Left lobe of liver (tissue), 2 donors: ENCODE results near the gene CASK. TPM values are rescaled to one million over a fixed set of nuclear protein-coding genes. Genes with fewer than 3 reads are reported as not detected.

ENCODE experiments used
- ATAC-seq: fragments of 200-7000 bp; cut with Tn5 transposase; one replicate; pipeline ENCODE4 v1.9.1; 2020; ENCODE audit warnings: mild to moderate bottlenecking, moderate library complexity
- DNase-seq: peaks from one replicate; pipeline ENCODE4 v3.0.0-alpha.2; 2020; ENCODE audit warnings: low spot score
- total RNA-seq: library from RNA; stranded (reverse); gene quantifications from one replicate; pipeline ENCODE4 v1.2.1, GENCODE V29; 2021
- donor health status: DM: no; HTN: no; CAD: no; lungs with moderate emphysema.
- donor health status: DM: no; HTN: yes; CAD: no.

CASK gene
- total RNA-seq, 1 donor from 2014 or later, result 13.8 TPM

DNA sequence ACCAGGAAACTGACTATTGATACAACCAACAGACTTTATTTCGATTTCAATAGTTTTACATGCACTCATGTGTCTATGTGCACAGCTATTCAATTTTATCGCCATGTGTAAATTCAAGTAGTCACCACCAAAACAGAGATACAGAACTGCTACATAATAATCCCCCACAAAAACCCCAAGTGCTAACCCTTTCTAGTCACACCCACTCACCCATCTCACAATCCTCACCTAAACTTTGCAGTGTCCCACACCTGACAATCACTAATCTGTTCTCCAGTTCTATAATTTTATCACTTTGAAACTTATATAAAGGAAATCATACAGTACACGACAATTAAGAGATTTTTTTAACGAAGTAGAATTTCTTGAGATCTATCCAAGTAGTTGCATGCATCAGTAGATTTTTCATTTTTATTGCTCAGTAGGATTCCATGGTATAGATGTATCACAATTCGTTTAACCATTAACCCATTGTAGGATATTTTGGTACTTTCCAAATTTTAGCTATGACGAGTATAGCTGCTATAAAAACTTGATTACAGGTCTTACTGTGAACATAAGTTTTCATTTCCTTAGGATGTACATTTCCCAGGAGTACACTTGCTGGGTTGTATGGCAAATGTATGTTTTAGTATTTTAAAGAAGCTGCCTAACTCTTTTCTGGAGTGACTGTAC lies 85.9 kb downstream of the CASK start:
- ATAC-seq (no peak), DNase-seq (no peak)

DNA sequence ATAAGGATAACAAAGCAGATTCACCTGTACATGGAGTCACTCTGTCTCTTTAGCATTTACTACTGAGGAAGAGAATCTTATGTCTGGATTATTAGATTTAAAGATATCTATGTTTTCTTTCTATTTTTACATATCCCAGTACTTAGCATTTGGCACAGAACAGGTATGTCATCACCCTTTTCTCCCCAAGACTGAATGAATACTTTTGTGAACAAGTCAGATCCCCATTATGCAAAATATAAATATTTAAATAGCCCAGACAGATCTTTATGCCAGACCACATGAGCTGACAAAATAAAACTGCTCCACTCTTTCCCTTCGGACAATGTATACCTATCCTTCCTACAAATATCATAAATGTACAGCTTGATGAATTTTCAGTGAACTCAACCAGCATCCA lies 94.5 kb downstream of the CASK start:
- no peak for ATAC-seq
- DNase-seq, result no peak

DNA sequence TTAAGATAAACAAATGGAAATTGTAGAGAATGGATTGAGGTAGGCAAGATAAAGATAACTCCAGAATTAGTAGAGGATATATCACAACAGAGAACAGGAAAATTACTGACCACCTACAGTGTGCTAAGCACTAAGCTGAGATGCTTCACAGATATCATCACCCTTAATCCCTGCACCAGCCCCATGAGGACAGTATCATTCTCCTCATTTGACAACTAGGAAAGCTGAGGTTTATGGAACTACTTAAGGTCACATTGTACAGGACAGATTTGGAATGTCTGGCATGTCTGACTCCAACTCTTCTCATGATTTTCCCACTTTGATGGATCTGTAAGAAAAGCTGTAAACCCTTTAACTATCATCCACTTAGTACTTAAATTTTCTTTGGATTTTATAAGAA lies 95.5 kb downstream of the CASK start:
- DNase-seq, result no peak
- ATAC-seq, result no peak

DNA sequence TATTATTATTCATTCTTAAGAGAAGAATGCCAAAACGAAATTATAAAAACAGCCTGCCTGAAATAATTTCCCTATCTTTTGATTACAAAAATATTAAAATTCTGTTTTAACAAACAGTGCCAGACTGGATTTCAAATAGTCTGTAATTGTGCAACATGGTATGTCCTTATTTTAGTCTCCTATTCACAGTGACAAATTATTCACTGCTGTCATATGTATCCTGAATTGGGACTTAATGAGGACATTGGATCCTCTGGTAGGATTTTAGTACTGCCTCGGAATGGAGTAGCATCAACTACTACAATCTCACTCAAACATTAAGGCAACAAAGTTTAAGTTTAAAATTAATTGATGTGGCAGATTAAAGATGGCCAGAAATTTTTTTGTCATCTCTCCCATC lies 97.6 kb downstream of the CASK start:
- DNase-seq (no peak), ATAC-seq (no peak)

DNA sequence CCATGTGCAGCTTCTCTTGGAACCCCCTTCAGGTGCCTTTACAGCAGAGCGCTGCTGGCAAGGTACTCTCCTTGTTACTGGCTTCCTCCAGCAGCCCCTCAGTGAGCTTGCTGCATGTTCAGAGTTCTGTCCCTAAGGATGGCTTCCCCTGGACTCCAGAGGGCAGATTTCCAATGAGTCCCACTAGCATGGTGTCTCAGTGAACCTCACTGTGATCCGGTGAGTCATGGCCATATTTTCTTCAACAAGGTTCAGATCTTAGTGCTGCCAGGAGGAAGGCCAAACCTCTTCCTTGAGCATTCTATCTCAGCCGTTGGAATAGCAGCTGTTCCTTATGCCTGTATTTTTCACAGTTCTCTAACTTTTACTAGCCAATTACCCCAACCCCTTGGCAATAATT lies 98.8 kb downstream of the CASK start:
- no peak for DNase-seq

DNA sequence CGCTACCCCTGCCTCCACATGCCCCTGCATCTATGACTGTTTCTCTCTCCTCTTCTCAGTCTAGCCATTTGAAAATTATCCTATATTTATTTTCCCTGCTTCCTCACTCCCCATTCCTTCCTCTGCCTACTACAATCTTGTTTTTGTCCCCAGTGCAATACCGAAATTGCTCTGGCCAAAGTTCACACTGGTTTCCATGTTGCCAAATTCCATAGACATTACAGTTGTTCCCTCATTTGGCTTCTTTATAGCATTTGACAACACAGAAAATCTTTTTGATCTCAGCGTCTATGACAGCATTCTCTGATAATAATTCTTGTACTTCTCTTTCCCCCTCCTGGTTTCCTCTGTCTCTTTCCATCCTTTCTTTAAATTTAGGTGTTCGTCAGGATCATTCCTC lies 100.0 kb downstream of the CASK start:
- peak; percentile 34 for ATAC-seq
- no peak for DNase-seq

More for the DNA sequence above, 98.8 kb downstream of the CASK start:
- ATAC-seq, result no peak

DNA sequence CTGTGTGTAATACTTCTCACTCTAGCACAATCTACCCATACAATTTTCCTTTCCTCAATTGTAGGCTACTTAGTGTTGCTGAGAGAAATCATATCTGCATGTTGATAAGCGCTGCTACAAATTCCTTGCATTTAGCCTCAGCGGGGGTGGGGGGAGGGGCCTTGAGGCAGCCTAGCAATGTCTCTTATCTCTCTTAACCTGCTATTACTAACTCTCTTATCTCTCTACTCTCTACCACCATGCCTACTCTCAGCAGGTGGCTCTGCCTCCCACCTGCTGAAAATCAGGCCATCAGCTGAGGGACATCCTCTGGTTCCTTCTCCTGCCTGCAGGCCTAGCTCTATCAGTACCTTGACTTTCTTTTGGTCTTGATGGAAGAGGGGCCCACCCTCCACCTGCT lies 100.5 kb downstream of the CASK start:
- no peak for ATAC-seq

DNA sequence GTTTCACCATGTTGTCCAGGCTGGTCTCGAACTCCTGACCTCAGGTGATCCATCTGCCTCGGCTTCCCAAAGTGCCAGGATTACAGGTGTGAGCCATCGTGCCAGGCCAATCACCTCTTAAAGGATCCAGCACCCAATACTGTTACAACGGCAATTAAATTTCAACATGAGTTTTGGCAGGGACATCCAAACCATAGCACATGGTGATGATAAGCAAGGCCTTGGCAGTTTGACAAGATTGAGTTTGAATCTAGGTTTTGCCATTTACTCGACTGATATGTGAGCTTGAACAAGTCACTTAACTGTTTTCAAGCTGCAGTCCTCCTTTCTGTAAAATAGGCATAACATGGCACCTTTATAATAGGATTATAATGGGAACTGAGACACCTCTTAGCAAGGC lies 115.3 kb downstream of the CASK start:
- no peak for DNase-seq
- peak; percentile 38 for ATAC-seq

More for the DNA sequence above, 100.5 kb downstream of the CASK start:
- no peak for DNase-seq

DNA sequence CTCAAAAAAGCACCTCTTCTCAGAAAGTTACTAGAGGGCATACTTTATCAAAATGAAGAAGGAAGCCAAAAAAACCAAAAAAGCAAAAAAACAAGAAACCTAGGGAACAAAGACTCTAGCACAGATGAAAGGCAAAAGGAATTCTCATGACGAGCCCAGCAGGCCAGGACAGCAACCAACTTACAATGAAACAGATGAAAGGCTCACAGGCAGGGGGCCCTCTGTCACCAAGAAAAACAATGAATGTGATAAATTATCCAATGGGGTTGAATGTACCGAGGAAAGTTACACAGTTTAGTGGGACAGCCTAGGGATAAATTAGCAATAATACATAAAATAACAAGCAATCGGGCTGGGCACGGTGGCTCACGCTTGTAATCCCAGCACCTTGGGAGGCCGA lies 120.4 kb downstream of the CASK start:
- no peak for ATAC-seq
- DNase-seq, result no peak

DNA sequence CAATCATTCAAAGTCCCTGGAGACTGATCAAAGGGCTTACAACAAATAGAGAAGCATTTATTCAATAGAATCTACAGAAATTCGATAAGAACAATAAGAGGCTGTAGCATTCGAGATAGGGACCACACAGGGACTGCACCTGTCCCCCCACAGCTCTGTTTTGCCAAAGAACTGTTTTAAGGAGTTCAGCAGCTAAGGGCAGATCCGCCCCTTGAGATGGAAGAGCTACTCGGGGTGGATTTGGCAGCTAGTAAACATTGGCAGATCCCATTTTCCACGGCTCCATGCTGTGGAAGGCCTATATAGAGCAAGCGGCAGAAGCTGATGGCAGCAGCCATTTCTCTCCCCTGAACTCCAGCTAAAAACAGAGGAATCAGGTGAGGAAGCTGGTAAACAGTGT lies 123.7 kb downstream of the CASK start:
- no peak for ATAC-seq
- DNase-seq, result no peak

DNA sequence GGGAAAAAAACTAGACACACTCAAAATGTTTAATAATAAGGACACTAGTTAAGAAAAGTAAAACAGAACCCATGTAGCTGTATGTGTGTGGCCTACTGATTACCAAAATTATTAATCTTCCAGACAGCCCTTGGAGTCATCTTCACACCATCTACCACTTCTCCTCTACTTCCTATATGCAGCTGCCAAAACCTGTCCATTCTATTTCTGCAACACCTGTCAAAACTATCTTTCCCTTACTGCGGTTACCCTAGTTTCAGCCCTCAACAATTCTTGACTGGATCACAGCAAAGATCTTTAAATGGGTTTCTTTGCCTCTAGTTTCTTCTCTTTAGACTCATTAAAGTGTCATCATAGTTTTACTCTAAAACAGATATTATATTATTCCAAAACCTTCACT lies 126.8 kb downstream of the CASK start:
- DNase-seq, result no peak
- ATAC-seq, result no peak

DNA sequence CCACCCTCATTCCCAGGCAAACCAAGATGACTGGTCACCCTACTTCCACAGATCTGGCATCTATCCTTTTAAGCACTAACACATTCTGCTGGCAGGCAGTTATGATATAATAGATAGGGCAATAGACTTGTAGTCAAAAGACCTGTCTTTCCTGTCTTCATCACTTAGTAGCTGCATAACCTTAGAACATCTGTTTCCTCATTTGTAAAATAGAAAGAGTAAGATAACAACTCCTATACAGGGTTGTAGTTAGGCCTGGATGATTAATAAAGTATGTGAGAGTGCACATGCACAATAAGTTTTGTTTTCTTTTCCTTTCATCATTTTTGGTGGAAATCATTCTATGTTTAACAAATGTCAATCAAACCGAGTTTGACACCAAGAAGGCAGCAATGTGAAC lies 127.3 kb downstream of the CASK start:
- DNase-seq, result no peak
- no peak for ATAC-seq

DNA sequence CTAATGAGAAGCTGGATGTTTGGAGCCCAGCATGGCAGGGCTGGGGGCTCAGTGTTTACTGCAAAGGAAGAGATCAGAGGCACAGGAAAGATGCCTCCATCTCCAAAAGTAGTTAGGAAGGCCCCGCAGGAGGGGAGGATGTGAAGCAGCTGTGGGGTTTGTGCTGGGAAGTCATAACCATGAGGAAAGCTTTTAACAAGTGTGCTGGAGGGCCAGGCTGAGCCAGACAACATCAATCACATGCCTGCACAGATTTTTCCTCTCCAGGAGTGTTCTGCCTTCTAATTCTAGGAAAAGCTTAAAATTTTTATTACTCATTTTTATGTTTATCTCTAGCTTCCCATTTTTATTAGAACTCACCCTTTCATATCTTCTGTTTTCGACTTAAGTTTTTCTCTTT lies 134.0 kb downstream of the CASK start:
- DNase-seq (no peak), ATAC-seq (no peak)

DNA sequence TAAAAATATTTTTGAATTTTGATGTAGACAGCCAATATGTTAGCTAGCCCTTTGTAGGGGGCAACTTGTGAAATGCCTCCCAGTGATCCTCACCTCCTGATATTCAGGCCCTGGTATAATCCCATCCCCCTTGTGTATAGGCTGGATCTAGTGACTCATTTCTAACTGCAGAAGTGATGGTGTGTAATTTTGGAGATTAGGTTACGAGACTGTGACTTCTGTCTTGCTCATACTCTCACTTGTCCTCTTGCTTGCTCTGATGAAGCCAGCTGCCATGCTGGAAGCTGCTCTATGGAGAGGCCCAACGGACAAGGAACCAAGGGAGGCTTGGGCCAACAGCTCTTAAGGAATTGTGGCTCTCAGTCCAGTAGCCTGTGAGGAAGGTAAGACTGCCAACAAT lies 137.7 kb downstream of the CASK start:
- ATAC-seq, result no peak

DNA sequence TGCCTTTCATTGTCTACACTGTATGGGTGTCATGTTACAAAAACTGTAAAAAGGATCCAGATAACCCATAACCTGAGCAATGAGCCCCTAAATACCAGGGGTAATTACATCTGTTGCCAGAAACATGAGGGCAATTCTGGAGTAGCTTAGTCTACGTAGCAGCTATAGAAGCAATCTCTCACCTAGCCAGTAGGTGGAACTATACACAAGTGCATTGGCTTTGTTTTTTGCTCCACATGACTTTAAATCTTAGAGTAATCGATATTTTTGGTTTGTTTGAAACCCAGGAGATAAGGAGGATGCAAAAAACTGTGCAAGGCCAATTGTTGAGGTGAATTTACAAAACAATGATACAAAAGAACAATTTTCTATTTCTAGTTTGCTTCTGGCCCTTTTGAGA lies 141.9 kb downstream of the CASK start:
- no peak for DNase-seq
- peak; percentile 85 for ATAC-seq

More for the DNA sequence above, 137.7 kb downstream of the CASK start:
- DNase-seq, result no peak

DNA sequence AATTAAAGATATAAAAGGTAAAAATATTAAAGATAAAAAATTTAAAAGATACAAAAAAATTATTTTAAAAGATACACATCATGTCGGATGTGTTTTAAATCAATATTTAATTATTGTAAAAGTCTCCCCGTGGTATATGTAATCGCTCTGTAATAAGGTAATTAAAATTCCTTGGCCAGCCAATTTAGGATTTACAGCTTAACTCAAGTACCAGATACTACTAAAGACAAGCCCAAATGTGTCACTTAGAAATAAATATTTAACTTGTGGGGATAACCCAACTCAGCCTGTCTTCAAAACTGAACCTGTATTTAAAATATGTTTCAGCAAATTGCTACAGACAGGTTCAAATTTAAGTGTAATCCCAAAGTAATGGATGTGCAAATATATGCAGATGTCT lies 143.4 kb downstream of the CASK start:
- DNase-seq (no peak), ATAC-seq (no peak)

DNA sequence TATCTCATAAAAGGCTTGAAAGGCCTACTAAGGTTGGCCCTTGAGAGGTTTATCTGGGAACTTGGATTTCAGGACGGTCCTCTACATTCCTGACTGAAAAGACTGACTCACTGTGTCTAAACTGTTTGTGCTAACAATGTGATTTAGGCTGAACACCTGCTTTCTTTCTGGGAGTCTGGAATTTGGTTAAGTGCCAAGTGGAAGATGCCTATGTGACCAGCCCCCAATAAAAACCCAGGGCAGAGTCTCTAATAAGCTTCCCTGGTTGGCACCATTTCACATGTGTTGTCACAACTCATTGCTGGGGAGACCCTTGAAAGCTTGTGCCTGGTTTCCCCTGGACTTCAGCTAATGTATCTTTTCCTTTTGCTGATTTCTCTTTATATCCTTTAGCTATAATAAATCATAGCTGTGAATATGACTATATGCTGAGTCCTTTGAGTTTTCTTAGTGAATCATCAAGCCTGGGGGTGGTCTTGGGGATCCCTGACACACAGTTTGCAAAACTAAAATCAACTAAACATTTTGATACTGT lies 144.3 kb downstream of the CASK start:
- no peak for ATAC-seq
- DNase-seq, result no peak

DNA sequence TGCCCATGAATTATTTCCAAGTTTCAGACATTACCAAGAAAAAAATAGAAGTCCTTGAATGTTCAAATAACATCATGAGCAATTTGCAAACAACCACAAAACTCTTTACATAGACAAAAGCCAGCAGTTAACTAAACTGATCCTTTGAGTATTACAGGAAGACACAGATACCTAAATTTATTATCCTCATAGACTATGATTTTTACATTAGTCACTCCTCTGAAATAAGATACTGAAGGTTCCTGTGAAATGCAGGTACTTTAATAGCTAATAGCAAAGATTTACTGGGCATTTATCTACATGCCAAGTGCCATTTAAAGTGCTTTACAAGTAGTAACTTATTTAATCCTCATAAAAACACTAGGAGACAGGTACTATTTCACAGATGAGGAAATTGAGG lies 161.7 kb downstream of the CASK start:
- no peak for ATAC-seq
- DNase-seq, result no peak

DNA sequence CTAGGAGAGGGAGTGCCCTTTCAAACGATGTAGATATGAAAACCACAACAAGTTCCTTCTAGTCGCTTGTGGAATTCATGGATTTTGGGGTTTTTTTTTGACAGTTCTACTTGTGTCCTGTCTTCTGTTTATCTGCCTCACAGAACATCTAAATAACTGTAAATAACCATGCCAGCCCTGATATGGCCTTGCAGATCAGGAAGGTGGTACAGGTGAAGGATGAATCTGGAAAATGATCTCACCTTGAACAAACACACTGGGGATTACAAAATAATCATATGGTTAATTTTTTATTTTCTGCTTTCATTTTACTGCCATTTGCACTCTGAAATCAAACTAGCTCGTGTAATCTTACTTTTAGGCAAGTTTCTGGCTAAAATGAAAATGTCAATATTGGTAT lies 162.2 kb downstream of the CASK start:
- no peak for DNase-seq
- peak; percentile 72 for ATAC-seq

DNA sequence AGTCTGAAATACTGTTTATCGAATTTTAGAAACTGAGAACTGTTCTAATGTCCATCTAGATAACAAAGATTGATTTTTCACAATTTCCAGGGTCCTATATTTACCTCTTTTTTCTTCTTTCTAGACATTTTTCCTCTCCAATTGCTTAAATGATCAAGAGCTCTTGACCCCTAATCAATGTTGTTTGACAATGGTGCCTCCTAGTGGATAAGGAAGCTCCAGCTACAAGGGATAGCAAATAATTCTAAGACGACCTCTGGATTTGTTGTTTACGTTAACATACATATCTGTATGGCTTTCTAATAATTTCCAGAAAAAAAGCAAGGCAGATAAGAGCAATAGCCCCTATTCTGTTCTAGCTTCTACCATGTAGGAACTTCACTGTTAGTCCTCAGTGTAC lies 163.5 kb downstream of the CASK start:
- DNase-seq (no peak), ATAC-seq (peak; percentile 67)

DNA sequence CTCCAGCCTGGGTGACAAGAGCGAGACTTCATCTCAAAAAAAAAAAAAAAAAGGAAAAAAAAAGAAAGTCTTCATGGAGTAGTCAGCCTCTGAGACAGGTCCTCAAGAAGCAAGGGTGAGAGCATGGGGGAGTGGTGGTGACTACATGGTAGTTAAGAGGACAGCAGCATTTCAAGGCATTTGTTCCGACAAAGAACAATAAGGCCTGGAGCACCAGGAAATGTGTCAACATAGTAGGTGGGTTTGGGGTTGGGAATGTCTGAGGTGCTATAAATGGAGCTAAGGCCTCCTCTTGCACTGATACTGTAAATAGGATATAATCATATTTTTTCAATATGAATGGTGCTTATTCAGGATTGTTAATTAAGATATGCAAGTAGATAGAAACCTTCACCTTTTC lies 165.0 kb downstream of the CASK start:
- ATAC-seq (no peak), DNase-seq (no peak)

DNA sequence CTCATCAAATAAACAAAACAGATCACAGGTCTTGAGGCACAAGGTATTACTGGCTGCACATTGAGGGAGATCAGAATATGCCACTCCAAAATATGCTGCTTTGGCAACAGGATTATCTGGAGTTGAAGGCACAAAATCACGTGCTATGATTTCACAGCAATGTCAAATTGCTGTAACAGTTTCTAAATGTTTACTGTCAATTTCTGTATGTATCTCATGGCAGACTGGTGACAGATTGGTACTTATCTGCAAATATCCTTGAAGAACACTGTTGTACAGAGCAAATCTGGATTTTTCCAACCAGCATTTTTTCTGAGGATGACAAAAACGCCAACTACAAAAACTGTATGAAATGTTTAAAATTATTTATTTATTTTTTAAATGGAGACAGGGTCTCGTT lies 172.6 kb downstream of the CASK start:
- ATAC-seq (no peak), DNase-seq (no peak)

DNA sequence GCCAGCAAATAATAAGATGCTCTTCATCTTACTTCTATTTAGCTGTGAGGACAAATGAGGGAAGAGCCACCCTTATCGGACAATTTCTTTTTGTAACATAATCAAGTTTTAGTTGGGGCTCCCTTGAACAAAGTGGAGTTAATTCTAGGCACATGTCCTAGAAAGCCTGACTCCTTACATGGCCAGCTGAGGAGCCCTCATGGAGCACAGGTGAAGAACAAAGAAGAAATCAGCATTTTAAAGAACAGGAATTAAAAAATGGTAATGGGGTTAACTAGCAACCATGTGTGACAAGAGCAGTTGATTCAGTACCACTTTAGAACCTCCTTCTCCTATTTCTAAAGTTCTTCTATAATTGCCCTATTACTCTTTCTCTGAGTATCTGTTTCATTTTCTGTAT lies 183.5 kb downstream of the CASK start:
- no peak for ATAC-seq
- no peak for DNase-seq
